Ishikawa (cell line): ENCODE measurements around the gene SLIT3.

ENCODE experiments used
- CEBPB ChIP-seq: IDR thresholded peaks from 2 replicates; pipeline ENCODE4 v1.6.1; 2012
- CREB1 ChIP-seq: IDR thresholded peaks from 2 replicates; pipeline ENCODE4 v1.6.1; 2012; ENCODE audit warnings: low read depth
- EGR1 ChIP-seq: IDR thresholded peaks from 2 replicates; pipeline ENCODE4 v1.6.1; 2012
- EP300 ChIP-seq: IDR thresholded peaks from 2 replicates; pipeline ENCODE4 v1.6.1; 2012; ENCODE audit warnings: borderline replicate concordance
- FOXM1 ChIP-seq: IDR thresholded peaks from 2 replicates; pipeline ENCODE4 v1.6.1; 2012; ENCODE audit warnings: low read depth, borderline replicate concordance
- NFIC ChIP-seq: IDR thresholded peaks from 2 replicates; pipeline ENCODE4 v1.6.1; 2012
- RAD21 ChIP-seq: IDR thresholded peaks from 2 replicates; pipeline ENCODE4 v1.6.1; 2012; ENCODE audit warnings: low read depth
- TAF1 ChIP-seq: IDR thresholded peaks from 2 replicates; pipeline ENCODE4 v1.6.1; 2012; ENCODE audit warnings: low read depth, mild to moderate bottlenecking
- TCF12 ChIP-seq: IDR thresholded peaks from 2 replicates; pipeline ENCODE4 v1.6.1; 2012; ENCODE audit warnings: low read depth
- TEAD4 ChIP-seq: IDR thresholded peaks from 2 replicates; pipeline ENCODE4 v1.6.1; 2012
- YY1 ChIP-seq: IDR thresholded peaks from 2 replicates; pipeline ENCODE4 v1.6.1; 2012; ENCODE audit warnings: low read depth
- ZBTB7A ChIP-seq: IDR thresholded peaks from 2 replicates; pipeline ENCODE4 v1.6.1; 2012; ENCODE audit warnings: low read depth
- TF ChIP-seq, protein P1 (sequence below): IDR thresholded peaks from 2 replicates; pipeline ENCODE4 v1.6.1; 2012
- TF ChIP-seq, protein P2 (sequence below): IDR thresholded peaks from 2 replicates; pipeline ENCODE4 v1.6.1; 2012
- TF ChIP-seq, protein P3 (sequence below): IDR thresholded peaks from 2 replicates; pipeline ENCODE4 v1.6.1; 2012; ENCODE audit warnings: low read depth, mild to moderate bottlenecking

Gene SLIT3

DNA sequence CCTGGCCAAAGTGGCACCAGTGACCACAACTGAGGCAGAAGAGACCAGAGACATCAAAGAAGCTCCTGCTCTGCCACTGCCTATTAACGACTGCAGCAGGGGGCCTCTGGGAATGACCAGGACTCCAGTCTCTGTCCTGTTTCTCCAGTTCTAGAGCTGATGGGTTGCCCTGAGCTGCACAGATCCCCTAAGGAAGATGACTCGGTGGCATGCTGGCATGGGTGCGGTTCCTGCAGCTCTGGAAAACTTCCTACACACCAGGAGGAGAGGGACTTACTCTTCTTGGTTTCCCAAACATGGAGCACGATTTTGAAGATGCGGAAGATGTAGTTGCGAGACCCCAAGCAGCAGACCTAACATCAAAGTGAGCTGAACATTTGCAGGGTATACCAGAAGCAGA, 2.7 kb downstream of the SLIT3 start:
- TF ChIP-seq TAF1 (no peak), YY1 (no peak), TCF12 (no peak), TEAD4 (no peak), EP300 (no peak), NFIC (no peak), CREB1 (no peak), ZBTB7A (no peak), FOXM1 (no peak), EGR1 (no peak), RAD21 (no peak)
- TF ChIP-seq, protein P1, sequence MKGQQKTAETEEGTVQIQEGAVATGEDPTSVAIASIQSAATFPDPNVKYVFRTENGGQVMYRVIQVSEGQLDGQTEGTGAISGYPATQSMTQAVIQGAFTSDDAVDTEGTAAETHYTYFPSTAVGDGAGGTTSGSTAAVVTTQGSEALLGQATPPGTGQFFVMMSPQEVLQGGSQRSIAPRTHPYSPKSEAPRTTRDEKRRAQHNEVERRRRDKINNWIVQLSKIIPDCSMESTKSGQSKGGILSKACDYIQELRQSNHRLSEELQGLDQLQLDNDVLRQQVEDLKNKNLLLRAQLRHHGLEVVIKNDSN, result no peak
- TF ChIP-seq, protein P2, sequence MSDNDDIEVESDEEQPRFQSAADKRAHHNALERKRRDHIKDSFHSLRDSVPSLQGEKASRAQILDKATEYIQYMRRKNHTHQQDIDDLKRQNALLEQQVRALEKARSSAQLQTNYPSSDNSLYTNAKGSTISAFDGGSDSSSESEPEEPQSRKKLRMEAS, result no peak

DNA sequence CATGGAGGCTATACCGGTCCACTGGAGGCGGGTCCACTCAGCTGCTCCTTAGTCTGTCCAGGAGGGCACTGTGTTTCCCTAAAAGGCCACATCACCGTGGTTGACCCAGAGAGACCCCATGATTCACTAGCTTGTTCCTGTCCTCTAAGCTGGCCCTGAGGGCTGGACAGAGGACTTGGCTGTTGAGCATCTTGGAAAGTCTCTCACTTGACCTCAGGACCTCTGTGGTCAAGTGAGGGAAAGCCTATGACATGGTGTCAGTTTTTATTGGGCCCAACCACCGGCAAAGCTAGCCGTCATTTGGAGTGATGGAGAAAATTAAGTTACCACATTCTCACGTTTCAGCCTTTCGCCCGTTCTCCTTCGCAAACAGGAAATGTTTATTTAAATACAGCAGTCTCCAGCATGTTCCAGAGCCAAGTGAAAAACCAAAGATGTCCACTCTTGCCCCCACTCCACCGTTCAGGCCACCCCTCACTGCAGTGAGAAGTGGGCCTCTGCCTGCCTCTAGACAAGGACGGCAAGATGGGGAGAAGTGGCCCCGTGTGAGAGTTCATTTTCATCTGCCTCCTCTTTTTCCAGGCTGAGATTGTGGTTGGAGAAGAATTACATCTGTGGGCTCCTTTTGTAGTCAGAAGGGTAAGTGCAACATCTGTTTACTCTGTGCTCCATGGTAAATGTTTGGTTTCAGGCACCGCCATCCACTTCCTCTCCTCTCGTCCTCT, 4.4 kb downstream of the SLIT3 start:
- TF ChIP-seq EGR1 (no peak), ZBTB7A (no peak), TAF1 (no peak), TEAD4 (no peak), EP300 (no peak), TCF12 (no peak), CREB1 (no peak), YY1 (no peak), NFIC (no peak), RAD21 (no peak), FOXM1 (no peak), CEBPB (no peak)
- TF ChIP-seq, protein P2, result no peak
- TF ChIP-seq, protein P1, result no peak
- TF ChIP-seq, protein P3, sequence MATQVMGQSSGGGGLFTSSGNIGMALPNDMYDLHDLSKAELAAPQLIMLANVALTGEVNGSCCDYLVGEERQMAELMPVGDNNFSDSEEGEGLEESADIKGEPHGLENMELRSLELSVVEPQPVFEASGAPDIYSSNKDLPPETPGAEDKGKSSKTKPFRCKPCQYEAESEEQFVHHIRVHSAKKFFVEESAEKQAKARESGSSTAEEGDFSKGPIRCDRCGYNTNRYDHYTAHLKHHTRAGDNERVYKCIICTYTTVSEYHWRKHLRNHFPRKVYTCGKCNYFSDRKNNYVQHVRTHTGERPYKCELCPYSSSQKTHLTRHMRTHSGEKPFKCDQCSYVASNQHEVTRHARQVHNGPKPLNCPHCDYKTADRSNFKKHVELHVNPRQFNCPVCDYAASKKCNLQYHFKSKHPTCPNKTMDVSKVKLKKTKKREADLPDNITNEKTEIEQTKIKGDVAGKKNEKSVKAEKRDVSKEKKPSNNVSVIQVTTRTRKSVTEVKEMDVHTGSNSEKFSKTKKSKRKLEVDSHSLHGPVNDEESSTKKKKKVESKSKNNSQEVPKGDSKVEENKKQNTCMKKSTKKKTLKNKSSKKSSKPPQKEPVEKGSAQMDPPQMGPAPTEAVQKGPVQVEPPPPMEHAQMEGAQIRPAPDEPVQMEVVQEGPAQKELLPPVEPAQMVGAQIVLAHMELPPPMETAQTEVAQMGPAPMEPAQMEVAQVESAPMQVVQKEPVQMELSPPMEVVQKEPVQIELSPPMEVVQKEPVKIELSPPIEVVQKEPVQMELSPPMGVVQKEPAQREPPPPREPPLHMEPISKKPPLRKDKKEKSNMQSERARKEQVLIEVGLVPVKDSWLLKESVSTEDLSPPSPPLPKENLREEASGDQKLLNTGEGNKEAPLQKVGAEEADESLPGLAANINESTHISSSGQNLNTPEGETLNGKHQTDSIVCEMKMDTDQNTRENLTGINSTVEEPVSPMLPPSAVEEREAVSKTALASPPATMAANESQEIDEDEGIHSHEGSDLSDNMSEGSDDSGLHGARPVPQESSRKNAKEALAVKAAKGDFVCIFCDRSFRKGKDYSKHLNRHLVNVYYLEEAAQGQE, result no peak

DNA sequence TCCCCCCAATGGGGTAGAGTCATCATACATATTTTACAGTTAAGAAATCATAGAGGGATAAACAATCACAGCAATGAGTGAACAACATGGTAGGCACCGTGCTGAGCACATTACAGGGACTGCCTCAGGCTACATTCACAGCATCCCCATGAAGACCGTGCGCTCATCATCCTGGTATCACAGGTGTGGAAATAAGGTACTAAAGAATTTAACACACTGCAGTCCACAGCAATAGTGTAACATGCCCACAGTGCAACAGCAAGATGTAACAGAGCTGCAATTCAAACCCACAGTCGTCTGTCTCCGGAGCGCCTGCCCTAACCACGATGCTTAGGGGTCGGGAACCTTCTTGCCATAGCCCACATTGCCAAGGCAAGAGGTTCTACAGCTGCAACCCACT, 5.6 kb downstream of the SLIT3 start:
- TF ChIP-seq CEBPB, result no peak
- TF ChIP-seq, protein P2, result no peak
- TF ChIP-seq TCF12, result no peak
- TF ChIP-seq RAD21, result no peak
- no peak for TF ChIP-seq FOXM1
- TF ChIP-seq TEAD4, result no peak
- TF ChIP-seq ZBTB7A, result no peak
- TF ChIP-seq, protein P1, result no peak
- no peak for TF ChIP-seq YY1
- no peak for TF ChIP-seq TAF1
- TF ChIP-seq EGR1, result no peak
- no peak for TF ChIP-seq EP300
- TF ChIP-seq, protein P3, result no peak
- no peak for TF ChIP-seq CREB1
- TF ChIP-seq NFIC, result no peak

DNA sequence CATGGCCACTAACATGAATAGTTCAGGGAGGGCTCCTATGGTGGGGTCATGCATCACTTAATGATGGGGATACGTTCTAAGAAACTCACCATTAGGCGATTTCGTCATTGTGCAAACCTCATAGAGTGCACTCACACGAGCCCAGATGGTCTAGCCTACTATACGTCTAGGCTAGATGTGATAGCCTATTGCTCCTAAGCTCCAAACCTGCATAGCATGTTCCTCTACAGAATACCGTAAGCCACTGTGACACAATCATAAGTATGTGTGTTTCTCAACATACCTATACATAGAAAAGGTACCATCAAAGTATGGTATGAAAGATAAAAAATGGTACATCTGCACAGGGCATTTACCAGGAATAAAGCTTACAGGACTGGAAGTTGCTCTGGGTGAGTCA, 6.3 kb downstream of the SLIT3 start:
- TF ChIP-seq NFIC, result no peak
- no peak for TF ChIP-seq CEBPB
- no peak for TF ChIP-seq RAD21
- TF ChIP-seq TEAD4, result no peak
- TF ChIP-seq, protein P3, result no peak
- TF ChIP-seq, protein P2, result no peak
- no peak for TF ChIP-seq ZBTB7A
- TF ChIP-seq TAF1, result no peak
